HG03469 (cell line): ENCODE data around the gene CLASP2.
"Not testable (repeated sequence)": the region's sequence is repeated elsewhere in the genome, so short reads cannot be mapped to it uniquely, and the experiment has no call there.

Source experiments
- ATAC-seq: cut with Tn5 transposase; IDR thresholded peaks from one replicate; pipeline ENCODE4 v1.9.1; 2021; ENCODE audit warnings: mild to moderate bottlenecking, moderate library complexity, moderate number of reproducible peaks; ENCODE audit not compliant: unreplicated experiment

Gene CLASP2

DNA sequence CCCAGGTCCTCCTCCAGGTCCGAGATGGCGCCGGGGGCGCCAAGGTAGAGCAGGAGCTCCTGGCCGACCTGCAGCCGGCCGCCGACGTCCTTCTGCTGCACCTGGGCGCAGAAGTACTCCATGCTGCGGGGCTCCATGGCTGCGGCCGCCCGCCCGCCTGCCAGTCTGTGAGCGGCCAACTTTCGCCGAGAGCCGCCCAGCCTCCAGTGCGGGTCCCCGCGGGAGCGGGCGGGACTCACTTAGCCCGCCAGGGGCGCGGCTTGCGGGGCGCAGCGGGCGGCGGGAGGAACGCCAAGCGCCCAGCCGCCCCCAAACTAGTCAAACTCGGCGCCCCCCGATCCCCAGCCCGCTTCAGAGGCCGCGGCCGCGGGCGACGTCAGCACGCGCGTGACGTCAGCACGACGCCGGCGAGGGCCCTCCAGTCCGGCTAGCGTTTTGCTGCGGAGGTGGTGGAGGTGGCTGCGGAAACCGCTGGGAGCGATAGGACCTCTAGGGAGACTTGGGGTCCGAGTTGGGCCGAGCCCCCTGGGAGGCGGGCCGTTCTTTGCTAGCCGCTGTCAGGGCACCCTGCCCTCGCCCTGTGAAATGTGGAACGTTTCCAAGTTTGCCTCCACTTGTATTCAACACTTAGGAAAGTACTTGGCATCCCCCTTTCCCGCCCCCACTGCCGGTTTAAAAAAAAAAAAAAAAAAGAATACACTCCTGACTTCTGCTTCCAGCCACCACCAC lies at the start of gene CLASP2:
CLASP2 (minus strand) TSS at position 389 of the 729 bp plus-strand sequence; CDS start at position 137, 252 bp downstream.
- peak; percentile 87 for ATAC-seq

GRCh38 chr3:33758864-33759263 lies 40.8 kb upstream of the CLASP2 start:
- no peak for ATAC-seq

- no peak for ATAC-seq
Observed at GRCh38 chr3:33758281-33758680, 40.2 kb upstream of the CLASP2 start.

DNA sequence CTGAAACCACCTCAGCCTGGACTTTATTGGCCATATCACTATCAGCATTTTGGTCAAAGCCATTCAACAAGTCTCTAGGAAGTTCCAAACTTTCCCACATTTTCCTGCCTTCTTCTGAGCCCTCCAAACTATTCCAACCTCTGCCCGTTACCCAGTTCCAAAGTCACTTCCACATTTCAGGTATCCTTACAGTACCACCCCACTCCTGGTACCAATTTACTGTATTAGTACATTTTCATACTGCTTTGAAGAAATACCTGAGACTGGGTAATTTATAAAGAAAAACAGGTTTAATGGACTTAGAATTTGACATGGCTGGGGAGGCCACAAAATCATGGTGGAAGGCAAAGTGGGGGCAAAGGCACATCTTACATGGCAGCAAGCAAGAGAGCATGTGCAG lies 36.3 kb upstream of the CLASP2 start:
- ATAC-seq = not testable (repeated sequence)

- ATAC-seq = no peak
Observed at GRCh38 chr3:33751336-33751735, 33.3 kb upstream of the CLASP2 start.

GRCh38 chr3:33750211-33750548 lies 32.1 kb upstream of the CLASP2 start:
- ATAC-seq = no peak

- no peak for ATAC-seq
Observed at GRCh38 chr3:33749546-33750210, 31.6 kb upstream of the CLASP2 start.

DNA sequence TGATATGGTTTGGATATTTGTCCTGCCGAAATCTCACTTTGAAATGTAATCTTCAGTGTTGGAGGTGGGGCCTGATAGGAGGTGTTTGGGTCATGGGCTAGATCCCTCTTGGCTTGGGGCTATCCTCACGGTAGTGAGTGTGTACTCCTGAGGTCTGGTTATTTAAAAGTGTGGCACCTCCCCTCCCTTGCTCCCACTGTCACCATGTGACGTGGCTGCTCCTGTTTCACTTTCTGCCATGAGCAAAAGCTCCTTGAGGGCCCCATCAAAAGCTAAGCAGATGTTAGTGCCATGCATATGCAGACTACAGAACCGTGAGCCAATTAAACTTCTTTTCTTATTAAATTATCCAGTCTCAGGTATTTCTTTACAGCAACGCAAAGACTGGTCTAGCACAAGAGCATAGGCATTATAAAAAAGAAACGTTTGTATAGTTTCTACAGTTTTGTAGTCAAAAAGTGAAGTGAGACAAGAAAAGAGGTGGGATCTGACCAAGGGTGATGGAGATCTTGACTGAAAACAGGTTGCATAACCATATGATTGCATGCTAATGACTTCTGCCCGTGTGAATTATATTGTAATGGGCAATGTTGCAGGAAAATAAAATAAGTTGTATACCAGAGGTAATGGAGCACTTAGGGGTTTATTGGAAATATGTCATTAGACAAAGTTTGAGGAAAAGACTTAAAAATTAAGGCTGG lies 28.5 kb upstream of the CLASP2 start:
- ATAC-seq = no peak

GRCh38 chr3:33737146-33737545 lies 19.1 kb upstream of the CLASP2 start:
- no peak for ATAC-seq

- ATAC-seq = no peak
Observed at GRCh38 chr3:33732394-33732793, 14.3 kb upstream of the CLASP2 start.

- peak; percentile 65 for ATAC-seq
Observed at GRCh38 chr3:33729993-33730392, 11.9 kb upstream of the CLASP2 start.

- no peak for ATAC-seq
Observed at GRCh38 chr3:33724256-33724655, 6.2 kb upstream of the CLASP2 start.

GRCh38 chr3:33722626-33723370 lies 4.7 kb upstream of the CLASP2 start:
- no peak for ATAC-seq

GRCh38 chr3:33722191-33722590 lies 4.1 kb upstream of the CLASP2 start:
- no peak for ATAC-seq

GRCh38 chr3:33718595-33718907 lies 497 bp upstream of the CLASP2 start:
- ATAC-seq = no peak

DNA sequence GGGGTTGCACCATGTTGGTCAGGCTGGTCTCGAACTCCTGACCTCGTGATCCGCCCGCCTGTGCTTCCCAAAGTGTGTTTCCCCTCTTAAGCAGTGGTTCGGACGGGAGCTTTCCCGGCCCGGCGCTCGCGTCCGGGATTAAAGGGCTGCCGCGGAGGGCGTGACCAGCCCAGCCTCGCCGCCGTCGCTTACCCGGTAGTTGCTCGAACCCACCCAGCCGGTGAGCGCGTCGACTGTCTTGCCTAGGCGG lies 513 bp downstream of the CLASP2 start:
- peak; percentile 30 for ATAC-seq

- no peak for ATAC-seq
Observed at GRCh38 chr3:33716227-33716626, 1.8 kb downstream of the CLASP2 start.

- ATAC-seq = no peak
Observed at GRCh38 chr3:33711100-33711499, 7.0 kb downstream of the CLASP2 start.

GRCh38 chr3:33706056-33706455 lies 12.0 kb downstream of the CLASP2 start:
- ATAC-seq = no peak

DNA sequence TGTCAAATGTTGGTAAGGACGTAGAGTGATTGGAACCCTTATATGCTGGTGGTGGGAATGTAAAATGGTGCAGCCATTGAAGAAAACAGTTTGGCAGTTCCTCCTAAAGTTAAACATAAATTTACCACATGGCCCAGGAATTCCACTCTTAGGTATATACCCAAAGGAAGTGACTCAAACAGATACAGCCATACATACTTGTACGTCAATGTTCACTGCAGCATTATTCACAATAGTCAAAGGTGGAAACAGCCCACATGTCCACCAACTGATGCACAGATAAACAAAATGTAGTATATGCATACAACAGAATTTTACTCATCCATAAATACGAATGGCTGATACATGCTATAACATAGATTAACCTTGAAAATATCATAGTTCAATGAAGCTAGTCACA lies 13.2 kb downstream of the CLASP2 start:
- no peak for ATAC-seq

DNA sequence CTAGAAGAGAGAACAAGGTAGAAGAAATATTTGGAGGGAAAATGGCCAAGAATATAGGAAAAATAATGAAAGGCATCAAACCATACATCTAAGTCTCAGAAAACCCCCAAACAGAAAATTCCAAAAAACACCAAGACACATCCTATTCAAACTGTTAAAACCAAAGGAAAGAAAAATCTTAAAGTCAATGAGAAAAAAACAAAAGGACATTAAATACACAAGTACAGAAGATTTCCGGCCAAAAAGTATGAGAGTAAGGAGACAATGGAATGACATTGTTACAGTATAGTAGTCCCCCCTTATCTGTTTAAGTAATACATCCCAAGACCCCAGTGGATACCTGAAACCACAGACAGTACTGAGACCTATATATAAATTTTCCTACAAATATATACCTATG lies 18.8 kb downstream of the CLASP2 start:
- ATAC-seq = no peak

GRCh38 chr3:33694944-33695343 lies 23.1 kb downstream of the CLASP2 start:
- ATAC-seq = no peak
